ENCODE data around the gene VOPP1. TPM values are rescaled to one million over a fixed set of nuclear protein-coding genes. Genes with fewer than 3 reads are reported as not detected.

VOPP1 gene
- total RNA-seq, 1 donor from 2014 or later, result 53.7 TPM

DNA sequence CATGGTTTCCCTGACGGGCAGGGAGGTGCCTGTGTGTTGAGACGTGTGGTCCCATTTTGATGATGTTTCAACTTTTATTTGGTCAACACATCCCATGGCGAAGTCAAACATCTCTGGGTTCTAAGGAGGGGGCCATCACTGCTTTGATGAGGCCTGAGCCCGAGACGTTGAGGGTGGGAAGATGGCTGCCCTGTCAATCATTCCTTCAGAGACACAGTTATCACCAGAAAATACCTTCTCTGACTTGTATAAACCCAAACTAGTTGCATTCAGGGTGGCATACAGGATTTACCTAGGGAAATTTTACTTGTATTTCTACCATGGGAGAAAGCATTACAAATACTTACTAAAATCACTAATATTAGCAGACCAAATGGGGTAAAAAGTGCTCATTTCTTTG, 64.6 kb downstream of the VOPP1 start:
- H3K9me3 Mint-ChIP-seq, result no peaks in the 10 kb centered on the region
- no peak for DNase-seq (ENCODE audit: low spot score)
- H3K27ac Mint-ChIP-seq, result no peak overlapping the region
- H3K4me3 Mint-ChIP-seq (ENCODE audit: low read depth), result no peak overlapping the region
- peaks cover 27% of the 10 kb centered on the region for H3K4me1 Mint-ChIP-seq (ENCODE audit: low read depth)
- peaks cover 17% of the 10 kb centered on the region for H3K36me3 Mint-ChIP-seq (ENCODE audit: low read depth)
- no peaks in the 10 kb centered on the region for H3K27me3 Mint-ChIP-seq (ENCODE audit: low read depth)
- intact Hi-C loops (cut with micrococcal nuclease), result loop anchor here (2.0 kb wide), 2 partner anchors 27 to 61 kb away; no protein-coding TSS in a partner anchor

DNA sequence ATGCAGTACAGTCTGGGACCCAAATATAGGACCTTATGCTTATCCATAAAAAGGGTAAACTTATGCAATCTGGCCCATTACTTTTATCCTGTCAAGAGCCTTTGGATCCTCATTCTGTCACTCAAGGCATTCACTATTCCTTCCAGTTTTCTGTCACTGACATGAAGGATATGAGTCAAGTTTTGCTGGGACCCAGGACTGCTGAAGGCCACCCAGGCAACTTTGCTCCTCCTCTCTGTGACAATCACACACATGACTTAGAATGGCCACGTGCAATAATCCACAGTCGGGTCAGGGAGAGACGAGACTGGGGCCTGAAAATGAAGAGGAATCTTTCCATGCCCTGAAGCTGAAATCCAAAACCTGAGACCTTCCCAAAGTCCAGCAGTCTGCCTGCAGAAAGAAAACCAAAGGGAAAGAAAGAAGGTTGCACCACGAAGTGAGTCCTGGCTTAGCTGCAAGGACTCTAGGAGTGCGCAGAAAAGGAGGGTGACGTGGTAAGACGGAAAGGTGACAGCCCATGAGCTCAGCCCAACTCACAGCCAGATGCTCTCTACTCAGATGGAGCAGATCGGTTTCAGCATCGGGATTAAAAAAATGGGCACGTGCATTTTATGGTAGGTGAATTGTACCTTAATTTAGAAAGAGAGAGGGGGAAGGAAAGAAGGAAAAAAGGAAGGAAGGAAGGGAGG, 67.2 kb downstream of the VOPP1 start:
- Mint-ChIP-seq H3K36me3 (ENCODE audit: low read depth) (peaks cover 17% of the 10 kb centered on the region), H3K4me3 (ENCODE audit: low read depth) (no peak overlapping the region), H3K4me1 (ENCODE audit: low read depth) (peaks cover 26% of the 10 kb centered on the region), H3K9me3 (no peaks in the 10 kb centered on the region), H3K27ac (no peak overlapping the region), H3K27me3 (ENCODE audit: low read depth) (no peaks in the 10 kb centered on the region)
- intact Hi-C loops (cut with micrococcal nuclease), result no loop called here
- DNase-seq (ENCODE audit: low spot score), result no peak

DNA sequence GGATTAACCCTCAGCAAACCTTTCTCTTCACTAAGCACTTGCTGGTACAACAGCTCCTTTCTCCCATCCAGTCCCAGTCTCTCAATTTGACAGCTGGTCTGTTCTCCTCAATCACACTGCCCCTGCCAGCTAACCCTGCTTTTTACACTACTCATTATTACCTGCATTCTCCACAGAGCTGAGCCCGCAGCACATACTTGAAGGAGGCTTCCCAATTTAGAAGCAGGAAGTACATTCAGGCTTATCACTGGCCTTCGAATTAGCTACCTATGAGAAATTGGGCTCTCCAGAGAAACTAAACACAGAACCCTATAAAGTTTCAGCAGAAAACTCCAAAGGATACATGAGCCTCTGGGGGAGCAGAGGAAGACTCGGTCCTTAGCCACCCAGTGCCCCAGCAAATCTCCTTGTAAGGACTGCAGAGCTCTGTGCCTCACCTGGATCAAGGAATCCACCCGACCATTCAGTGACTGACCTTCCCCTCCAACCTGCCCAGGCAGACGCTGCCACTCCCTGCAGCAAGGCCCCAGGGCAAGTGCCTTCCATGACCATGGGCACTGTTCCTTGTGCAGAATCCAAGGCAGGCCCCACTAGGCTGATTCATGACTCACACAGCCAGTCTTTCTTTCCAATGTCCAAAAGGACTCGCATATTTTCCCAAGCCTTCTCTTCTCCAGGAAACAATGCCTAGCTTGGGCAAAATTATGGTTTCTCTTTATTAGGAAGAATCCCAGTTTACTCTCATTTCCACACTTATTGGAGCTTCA, 68.0 kb downstream of the VOPP1 start:
- peaks cover 17% of the 10 kb centered on the region for H3K36me3 Mint-ChIP-seq (ENCODE audit: low read depth)
- H3K4me3 Mint-ChIP-seq (ENCODE audit: low read depth), result no peak overlapping the region
- no peak overlapping the region for H3K27ac Mint-ChIP-seq
- no peak for DNase-seq (ENCODE audit: low spot score)
- H3K9me3 Mint-ChIP-seq, result no peaks in the 10 kb centered on the region
- H3K27me3 Mint-ChIP-seq (ENCODE audit: low read depth), result no peaks in the 10 kb centered on the region
- intact Hi-C loops (cut with micrococcal nuclease), result no loop called here
- peaks cover 23% of the 10 kb centered on the region for H3K4me1 Mint-ChIP-seq (ENCODE audit: low read depth)

DNA sequence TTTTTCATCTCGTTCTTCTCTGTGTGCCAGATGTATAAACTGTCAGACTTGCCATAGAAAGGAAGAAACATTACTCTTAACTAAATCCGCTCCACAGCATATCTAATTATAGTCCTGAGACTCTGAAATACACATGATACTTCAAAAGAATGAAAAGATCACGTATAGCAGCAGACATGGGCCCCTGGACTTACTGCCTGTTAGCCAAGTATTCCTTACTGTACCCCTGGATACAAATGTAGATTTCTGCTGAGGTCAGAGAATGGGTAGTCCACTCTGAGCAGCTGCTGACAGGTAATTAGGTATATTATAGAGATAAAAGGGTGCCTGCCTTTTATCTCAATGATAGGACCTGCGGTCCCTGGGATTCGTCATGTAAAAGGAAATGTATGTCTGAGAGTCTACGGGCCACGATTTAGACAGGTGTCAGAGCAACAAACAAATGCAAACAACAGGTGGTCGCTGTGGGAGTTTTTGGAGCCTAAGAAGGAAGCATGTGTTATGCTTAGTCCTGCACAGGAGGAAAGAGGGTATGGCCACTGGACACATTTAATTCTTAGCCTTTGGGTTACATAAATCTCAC, 69.4 kb downstream of the VOPP1 start:
- intact Hi-C loops (cut with micrococcal nuclease), result no loop called here
- DNase-seq (ENCODE audit: low spot score), result no peak
- Mint-ChIP-seq H3K27ac (no peak overlapping the region), H3K36me3 (ENCODE audit: low read depth) (peaks cover 17% of the 10 kb centered on the region), H3K4me3 (ENCODE audit: low read depth) (no peak overlapping the region), H3K27me3 (ENCODE audit: low read depth) (no peaks in the 10 kb centered on the region), H3K9me3 (no peaks in the 10 kb centered on the region), H3K4me1 (ENCODE audit: low read depth) (peaks cover 18% of the 10 kb centered on the region)

DNA sequence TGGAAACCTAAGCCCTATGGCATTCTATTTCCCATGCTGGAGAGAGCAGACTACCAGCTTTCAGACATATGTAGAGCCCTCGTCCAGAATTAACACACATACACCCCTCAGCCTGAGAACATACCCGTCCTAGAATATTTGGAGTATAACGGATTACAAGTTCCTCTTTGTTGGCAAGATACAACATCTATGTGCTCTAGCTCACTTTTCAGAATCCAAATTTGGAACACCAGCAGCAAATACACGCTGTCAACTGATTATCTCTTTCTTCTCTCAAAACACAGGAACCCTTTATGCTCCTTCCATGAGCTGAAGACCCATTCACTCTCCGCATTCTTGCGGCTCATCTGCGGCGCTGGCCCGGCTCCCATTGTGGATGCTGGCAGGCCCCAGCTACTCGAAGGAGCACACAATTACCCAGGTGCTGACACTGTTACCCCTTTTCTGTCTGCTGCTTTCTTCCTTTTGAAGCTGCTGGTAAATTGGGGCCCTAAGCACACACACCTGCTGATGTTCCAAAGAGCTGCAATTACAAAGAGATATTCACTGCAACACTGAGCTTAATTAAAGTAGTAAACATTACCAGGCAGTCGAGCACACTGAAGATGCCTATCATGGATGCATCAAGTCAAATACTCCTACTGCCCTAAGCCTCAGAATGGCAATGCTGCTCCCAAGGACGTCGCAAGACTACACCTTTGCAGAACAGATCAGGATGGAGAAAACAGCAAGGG, 70.0 kb downstream of the VOPP1 start:
- peaks cover 12% of the 10 kb centered on the region for H3K36me3 Mint-ChIP-seq (ENCODE audit: low read depth)
- no peaks in the 10 kb centered on the region for H3K9me3 Mint-ChIP-seq
- H3K4me1 Mint-ChIP-seq (ENCODE audit: low read depth), result peaks cover 17% of the 10 kb centered on the region
- no peak for DNase-seq (ENCODE audit: low spot score)
- H3K27me3 Mint-ChIP-seq (ENCODE audit: low read depth), result no peaks in the 10 kb centered on the region
- H3K4me3 Mint-ChIP-seq (ENCODE audit: low read depth), result no peak overlapping the region
- intact Hi-C loops (cut with micrococcal nuclease), result no loop called here
- H3K27ac Mint-ChIP-seq, result no peak overlapping the region

DNA sequence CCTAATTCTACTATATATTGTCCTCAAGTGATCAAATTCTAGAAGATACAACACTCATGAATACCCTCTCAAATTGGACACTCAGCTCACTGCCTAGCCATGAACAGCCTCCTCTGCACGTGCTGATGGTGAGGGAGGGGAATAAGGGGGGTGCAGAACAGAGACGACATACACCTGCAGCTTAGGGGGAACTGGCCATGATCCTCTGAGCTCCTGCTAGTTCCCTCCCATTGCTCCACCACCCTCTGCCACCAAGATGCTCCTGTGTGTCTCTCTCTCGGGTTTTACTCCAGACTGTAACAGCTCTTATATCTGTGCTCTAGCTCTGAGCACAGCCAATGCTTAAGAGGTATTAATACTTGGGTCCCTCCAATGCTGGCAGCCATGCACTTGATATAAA, 70.7 kb downstream of the VOPP1 start:
- intact Hi-C loops (cut with micrococcal nuclease), result no loop called here
- Mint-ChIP-seq H3K27me3 (ENCODE audit: low read depth) (no peaks in the 10 kb centered on the region), H3K4me1 (ENCODE audit: low read depth) (peaks cover 13% of the 10 kb centered on the region), H3K36me3 (ENCODE audit: low read depth) (peaks cover 8% of the 10 kb centered on the region), H3K9me3 (no peaks in the 10 kb centered on the region), H3K27ac (no peak overlapping the region), H3K4me3 (ENCODE audit: low read depth) (no peak overlapping the region)
- no peak for DNase-seq (ENCODE audit: low spot score)

DNA sequence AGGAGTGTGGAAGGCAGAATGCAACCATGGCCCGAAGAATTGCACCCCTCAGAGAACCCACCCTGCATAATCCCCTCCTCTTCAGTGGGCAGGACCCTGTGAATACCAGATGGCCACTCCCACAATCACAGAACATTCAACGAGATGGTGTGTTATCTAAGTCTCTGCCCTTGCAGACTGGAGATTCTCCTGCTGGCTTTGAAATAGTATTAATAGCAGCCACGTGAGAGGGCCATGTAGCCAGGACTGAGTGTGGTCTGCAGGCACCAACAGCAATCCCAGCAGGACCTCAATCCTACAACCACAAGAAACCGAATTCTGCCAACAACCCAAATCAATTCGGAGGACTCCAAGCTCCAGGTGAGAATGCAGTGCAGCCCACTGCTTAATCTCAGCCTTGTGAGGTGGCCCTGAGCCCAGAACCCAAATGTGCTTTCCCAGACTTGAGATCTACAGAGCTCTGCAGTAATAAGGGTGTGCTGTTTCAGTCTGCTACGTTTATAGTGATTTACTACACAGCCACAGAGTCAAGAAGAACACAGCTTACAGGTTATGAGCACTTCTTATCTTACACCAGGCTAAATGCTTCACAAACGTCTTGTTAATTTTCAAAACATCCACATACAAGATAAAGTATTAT, 72.1 kb downstream of the VOPP1 start:
- H3K36me3 Mint-ChIP-seq (ENCODE audit: low read depth), result peaks cover 8% of the 10 kb centered on the region
- intact Hi-C loops (cut with micrococcal nuclease), result no loop called here
- no peaks in the 10 kb centered on the region for H3K27me3 Mint-ChIP-seq (ENCODE audit: low read depth)
- no peak for DNase-seq (ENCODE audit: low spot score)
- no peaks in the 10 kb centered on the region for H3K9me3 Mint-ChIP-seq
- no peak overlapping the region for H3K27ac Mint-ChIP-seq
- H3K4me1 Mint-ChIP-seq (ENCODE audit: low read depth), result peaks cover 8% of the 10 kb centered on the region
- H3K4me3 Mint-ChIP-seq (ENCODE audit: low read depth), result no peak overlapping the region

DNA sequence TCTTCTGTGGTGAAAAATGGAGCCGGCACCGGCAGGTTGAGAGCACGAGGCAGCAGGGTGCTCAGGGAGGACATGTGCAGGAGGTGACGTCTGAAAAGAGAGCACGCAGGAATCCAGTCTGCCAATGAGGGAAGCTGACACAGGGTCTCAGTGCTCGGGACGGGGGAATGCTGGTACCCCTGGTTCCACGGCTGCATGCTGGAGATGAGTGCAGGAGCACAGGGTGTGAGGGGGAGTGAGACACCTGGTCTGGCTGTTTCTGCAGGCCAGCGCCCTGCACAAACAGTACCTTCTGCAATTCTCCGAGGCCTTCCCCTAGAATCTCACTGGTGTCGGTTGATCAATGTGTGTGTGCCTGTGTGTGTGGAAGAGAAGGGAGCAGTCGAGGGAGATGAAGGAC, 72.7 kb downstream of the VOPP1 start:
- DNase-seq (ENCODE audit: low spot score), result no peak
- Mint-ChIP-seq H3K9me3 (no peaks in the 10 kb centered on the region), H3K4me1 (ENCODE audit: low read depth) (peaks cover 5% of the 10 kb centered on the region), H3K27ac (no peak overlapping the region), H3K27me3 (ENCODE audit: low read depth) (no peaks in the 10 kb centered on the region), H3K36me3 (ENCODE audit: low read depth) (peaks cover 9% of the 10 kb centered on the region), H3K4me3 (ENCODE audit: low read depth) (no peak overlapping the region)
- intact Hi-C loops (cut with micrococcal nuclease), result no loop called here

DNA sequence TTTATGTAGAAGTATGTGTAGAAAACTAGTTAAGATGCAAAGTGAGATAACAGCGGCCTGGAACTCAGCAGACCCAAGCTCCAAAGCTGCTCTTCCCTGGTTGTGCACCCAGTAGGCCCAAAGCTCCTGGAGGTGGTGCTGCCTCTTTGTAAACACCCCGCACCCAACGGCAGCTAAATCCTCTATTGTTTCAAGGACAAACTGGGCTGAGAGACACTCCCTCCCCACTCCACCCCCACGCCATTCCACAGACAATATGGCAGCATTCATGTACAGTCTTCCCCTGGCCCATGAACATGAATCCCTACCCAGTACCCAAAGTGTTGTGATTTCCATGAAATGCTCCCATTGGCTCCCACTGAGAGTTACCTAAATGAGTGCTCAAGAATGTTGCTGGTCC, 73.5 kb downstream of the VOPP1 start:
- peak overlapping the region; percentile 38 for H3K27ac Mint-ChIP-seq
- intact Hi-C loops (cut with micrococcal nuclease), result no loop called here
- H3K9me3 Mint-ChIP-seq, result no peaks in the 10 kb centered on the region

DNA sequence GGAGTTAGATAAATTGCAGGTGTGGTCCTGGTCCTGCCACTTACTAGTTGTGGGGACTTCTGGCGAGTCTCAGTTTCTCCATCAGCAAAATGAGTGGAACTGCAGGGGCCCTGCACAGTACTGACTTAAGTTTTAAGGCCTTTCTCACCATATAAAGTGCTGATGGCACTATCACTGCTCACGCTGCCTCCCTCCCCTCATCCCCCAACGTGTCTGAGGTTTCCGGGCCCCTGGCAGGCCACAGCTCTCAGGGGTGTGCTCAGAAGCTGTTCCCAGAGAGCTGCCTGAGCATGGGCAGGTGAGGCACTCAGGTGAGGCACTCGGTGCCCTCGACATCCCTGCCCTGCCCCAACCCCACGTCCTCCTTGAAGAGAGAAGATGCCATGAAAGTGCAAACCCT, 74.2 kb downstream of the VOPP1 start:
- no peak for DNase-seq (ENCODE audit: low spot score)
- Mint-ChIP-seq H3K4me1 (ENCODE audit: low read depth) (peaks cover 5% of the 10 kb centered on the region), H3K9me3 (no peaks in the 10 kb centered on the region), H3K36me3 (ENCODE audit: low read depth) (peaks cover 10% of the 10 kb centered on the region), H3K27me3 (ENCODE audit: low read depth) (no peaks in the 10 kb centered on the region), H3K4me3 (ENCODE audit: low read depth) (no peak overlapping the region), H3K27ac (no peak overlapping the region)
- intact Hi-C loops (cut with micrococcal nuclease), result no loop called here

More for the DNA sequence above, 73.5 kb downstream of the VOPP1 start:
- Mint-ChIP-seq H3K4me3 (ENCODE audit: low read depth) (no peak overlapping the region), H3K36me3 (ENCODE audit: low read depth) (peaks cover 9% of the 10 kb centered on the region), H3K27me3 (ENCODE audit: low read depth) (no peaks in the 10 kb centered on the region), H3K4me1 (ENCODE audit: low read depth) (peaks cover 5% of the 10 kb centered on the region)
- no peak for DNase-seq (ENCODE audit: low spot score)

DNA sequence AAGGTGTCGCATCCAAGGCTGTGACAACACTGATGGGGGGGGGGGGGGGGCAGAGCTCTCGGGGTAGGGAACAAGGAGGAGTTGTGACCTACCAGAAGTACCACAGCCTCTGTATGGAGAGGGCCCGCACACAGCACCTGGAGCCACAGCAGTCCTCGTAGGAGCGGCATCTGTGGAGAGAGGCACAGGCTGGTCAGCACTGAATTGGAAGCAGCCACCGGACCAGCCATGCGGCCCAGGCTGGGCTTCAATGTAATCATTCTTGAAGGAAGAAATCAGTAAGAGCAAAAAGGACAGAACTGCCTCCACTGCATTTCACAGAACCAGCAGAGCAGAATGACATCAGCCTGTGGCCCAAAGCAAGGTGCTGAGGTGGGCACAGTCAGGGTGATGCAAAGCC, 74.8 kb downstream of the VOPP1 start:
- H3K36me3 Mint-ChIP-seq (ENCODE audit: low read depth), result peaks cover 16% of the 10 kb centered on the region
- intact Hi-C loops (cut with micrococcal nuclease), result no loop called here
- H3K27me3 Mint-ChIP-seq (ENCODE audit: low read depth), result no peaks in the 10 kb centered on the region
- H3K27ac Mint-ChIP-seq, result no peak overlapping the region
- no peak for DNase-seq (ENCODE audit: low spot score)
- peaks cover 5% of the 10 kb centered on the region for H3K4me1 Mint-ChIP-seq (ENCODE audit: low read depth)
- H3K9me3 Mint-ChIP-seq, result no peaks in the 10 kb centered on the region
- H3K4me3 Mint-ChIP-seq (ENCODE audit: low read depth), result no peak overlapping the region

DNA sequence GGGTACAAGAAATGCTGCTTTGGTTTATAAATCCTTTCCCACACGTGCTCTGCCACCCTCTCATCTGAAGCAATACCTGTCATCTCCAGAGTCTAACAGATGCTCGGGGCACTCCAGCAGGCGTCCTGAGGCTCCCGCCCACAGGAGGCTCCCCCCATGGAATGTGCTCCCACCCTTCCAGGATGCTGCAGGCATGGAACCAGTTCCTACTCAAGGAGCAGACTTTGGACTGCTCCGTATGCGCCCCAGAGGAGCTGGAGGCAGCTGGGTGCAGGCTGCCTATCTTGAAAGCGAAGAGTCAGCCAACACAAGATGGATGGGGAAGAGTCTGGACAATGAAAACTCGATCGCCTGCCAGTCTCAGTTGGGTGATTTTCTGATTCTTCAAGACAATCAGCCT, 75.4 kb downstream of the VOPP1 start:
- intact Hi-C loops (cut with micrococcal nuclease), result no loop called here
- Mint-ChIP-seq H3K9me3 (no peaks in the 10 kb centered on the region), H3K27ac (no peak overlapping the region), H3K4me1 (ENCODE audit: low read depth) (peaks cover 5% of the 10 kb centered on the region), H3K4me3 (ENCODE audit: low read depth) (no peak overlapping the region), H3K36me3 (ENCODE audit: low read depth) (peaks cover 15% of the 10 kb centered on the region), H3K27me3 (ENCODE audit: low read depth) (no peaks in the 10 kb centered on the region)
- DNase-seq (ENCODE audit: low spot score), result no peak

Data from activated T-helper 2 cell treated with anti-CD3 and anti-CD28 coated beads, Interferon-gamma antibody, Interleukin-2, Interleukin-4, amounts not matched to agents 10 μg/mL and 5 μg/mL and 100 μg/mL, durations not matched to agents 14 hours and 24 hours and 36 hours (primary cell).